ENCODE data around the gene USP48. TPM values are rescaled to one million over a fixed set of nuclear protein-coding genes. Genes with fewer than 3 reads are reported as not detected.

USP48 gene
- total and polyA plus RNA-seq, 12 donors, result 35.9 to 156 (median 86.4) TPM

DNA sequence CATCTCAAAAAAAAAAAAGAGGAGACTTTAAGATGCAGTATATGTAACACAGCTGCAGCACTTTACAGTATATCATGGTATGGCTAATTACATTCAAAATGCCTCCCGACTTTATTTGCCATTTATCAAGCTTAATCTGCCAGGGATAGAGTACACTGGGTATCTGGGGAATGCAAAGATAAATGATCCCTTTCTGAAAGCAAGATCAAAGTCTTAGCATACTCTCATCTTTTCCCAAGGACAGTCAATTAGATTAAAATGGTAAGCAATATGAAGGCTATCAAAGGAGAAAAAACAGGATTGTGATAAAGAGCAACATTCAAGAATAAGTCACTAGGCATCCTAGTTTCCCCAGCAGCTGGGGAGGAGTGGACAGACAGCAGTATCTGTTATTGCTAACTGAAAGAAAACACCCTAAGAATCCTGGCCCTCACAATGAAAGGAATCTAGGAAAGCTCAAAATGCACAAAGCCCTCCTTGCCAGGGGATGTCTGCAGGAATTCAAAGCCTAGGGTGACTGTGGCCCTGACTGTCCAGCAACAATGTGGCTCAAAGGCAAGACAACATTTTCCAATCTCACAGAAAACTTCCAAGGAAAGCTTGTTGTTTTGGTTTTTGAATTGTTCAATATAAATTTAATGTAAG, 57.1 kb downstream of the USP48 start:
- intact Hi-C loops (cut with DNase I), result no loop called here
- WGBS, 4 donors, result 16 to 44% (median 34%) methylated on average over 1 of the region's 1 CpG
- Histone ChIP-seq H3K4me1 (replicated peaks in 1 of 2) (peaks cover 25 to 60% of the 10 kb centered on the region in 2 donors), H3K27ac (peak overlapping the region in 3 of 5 donors; percentile 21 to 66 (median 57)), H3K27me3 (no peaks in the 10 kb centered on the region), H3K36me3 (replicated peaks in 1 of 2) (peaks cover 0 to 25% of the 10 kb centered on the region in 2 donors), H3K9me3 (replicated peaks in 1 of 3) (no peaks in the 10 kb centered on the region), H3K4me3 (no peak overlapping the region)
- TF ChIP-seq POLR2A (IDR thresholded peaks at IDR 0.05), result peak in 1 of 2 donors; percentile 14
- TF ChIP-seq, protein P1, sequence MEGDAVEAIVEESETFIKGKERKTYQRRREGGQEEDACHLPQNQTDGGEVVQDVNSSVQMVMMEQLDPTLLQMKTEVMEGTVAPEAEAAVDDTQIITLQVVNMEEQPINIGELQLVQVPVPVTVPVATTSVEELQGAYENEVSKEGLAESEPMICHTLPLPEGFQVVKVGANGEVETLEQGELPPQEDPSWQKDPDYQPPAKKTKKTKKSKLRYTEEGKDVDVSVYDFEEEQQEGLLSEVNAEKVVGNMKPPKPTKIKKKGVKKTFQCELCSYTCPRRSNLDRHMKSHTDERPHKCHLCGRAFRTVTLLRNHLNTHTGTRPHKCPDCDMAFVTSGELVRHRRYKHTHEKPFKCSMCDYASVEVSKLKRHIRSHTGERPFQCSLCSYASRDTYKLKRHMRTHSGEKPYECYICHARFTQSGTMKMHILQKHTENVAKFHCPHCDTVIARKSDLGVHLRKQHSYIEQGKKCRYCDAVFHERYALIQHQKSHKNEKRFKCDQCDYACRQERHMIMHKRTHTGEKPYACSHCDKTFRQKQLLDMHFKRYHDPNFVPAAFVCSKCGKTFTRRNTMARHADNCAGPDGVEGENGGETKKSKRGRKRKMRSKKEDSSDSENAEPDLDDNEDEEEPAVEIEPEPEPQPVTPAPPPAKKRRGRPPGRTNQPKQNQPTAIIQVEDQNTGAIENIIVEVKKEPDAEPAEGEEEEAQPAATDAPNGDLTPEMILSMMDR (IDR thresholded peaks at IDR 0.05), result no peak
- DNase-seq, result peak in 3 of 7 donors; percentile 32 to 46 (median 32)

DNA sequence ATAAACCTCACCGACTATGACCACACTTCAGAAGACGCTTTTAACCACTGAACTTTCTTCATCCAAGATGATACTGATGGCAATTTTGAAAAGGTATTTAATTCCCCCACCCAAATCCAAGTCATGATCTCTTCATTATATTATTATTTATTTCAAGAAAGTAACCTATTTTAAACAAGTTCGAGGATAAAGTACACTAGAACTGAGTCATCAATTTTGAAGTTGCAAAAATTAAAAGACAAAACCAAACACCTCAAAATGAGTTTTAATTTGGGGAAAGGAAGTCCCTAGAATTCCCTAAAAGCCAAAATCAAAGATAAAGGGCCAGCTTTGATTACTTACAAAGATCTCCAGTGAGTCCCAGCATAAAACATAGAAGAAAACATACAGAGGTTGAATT, 58.4 kb downstream of the USP48 start:
- no peak overlapping the region for H3K4me3 ChIP-seq
- WGBS, 4 donors, result 79 to 84% (median 82%) methylated on average over 3 of the region's 3 CpGs
- no peaks in the 10 kb centered on the region for H3K9me3 ChIP-seq (replicated peaks in 1 of 3)
- H3K27me3 ChIP-seq, result no peaks in the 10 kb centered on the region
- peaks cover 0 to 35% of the 10 kb centered on the region in 2 donors for H3K36me3 ChIP-seq (replicated peaks in 1 of 2)
- TF ChIP-seq, protein P1 (IDR thresholded peaks at IDR 0.05), result no peak
- TF ChIP-seq POLR2A (IDR thresholded peaks at IDR 0.05), result no peak
- peaks cover 25 to 68% of the 10 kb centered on the region in 2 donors for H3K4me1 ChIP-seq (replicated peaks in 1 of 2)
- intact Hi-C loops (cut with DNase I), result no loop called here
- DNase-seq, result no peak
- H3K27ac ChIP-seq, result peak overlapping the region in 1 of 5 donors; percentile 66

DNA sequence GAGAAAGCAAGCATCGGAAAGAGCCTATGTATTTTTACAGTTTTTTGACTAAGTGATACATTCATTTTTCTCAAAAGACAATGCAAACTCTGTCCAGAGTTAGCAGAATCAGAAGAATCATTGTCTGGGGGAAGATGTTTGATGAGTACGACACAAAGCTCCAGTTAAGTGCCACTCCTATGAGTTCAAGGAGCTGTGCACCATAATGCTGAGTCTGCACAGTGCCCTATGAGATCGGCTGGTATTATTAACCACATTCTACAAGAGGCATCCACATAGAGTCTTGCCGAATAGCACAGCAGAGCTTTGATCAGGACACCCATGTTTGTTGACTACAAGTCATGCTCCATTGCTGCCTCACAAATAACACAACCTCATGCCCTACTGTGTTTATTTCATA, 58.9 kb downstream of the USP48 start:
- no peak overlapping the region for H3K4me3 ChIP-seq
- DNase-seq, result no peak
- no peaks in the 10 kb centered on the region for H3K9me3 ChIP-seq (replicated peaks in 1 of 3)
- no peak overlapping the region for H3K27ac ChIP-seq
- H3K36me3 ChIP-seq (replicated peaks in 1 of 2), result peaks cover 0 to 35% of the 10 kb centered on the region in 2 donors
- no peaks in the 10 kb centered on the region for H3K27me3 ChIP-seq
- WGBS, 4 donors, result 89 to 93% (median 91%) methylated on average over 4 of the region's 4 CpGs
- no peak for TF ChIP-seq POLR2A (IDR thresholded peaks at IDR 0.05)
- TF ChIP-seq, protein P1 (IDR thresholded peaks at IDR 0.05), result no peak
- intact Hi-C loops (cut with DNase I), result no loop called here
- H3K4me1 ChIP-seq (replicated peaks in 1 of 2), result peaks cover 25 to 66% of the 10 kb centered on the region in 2 donors

DNA sequence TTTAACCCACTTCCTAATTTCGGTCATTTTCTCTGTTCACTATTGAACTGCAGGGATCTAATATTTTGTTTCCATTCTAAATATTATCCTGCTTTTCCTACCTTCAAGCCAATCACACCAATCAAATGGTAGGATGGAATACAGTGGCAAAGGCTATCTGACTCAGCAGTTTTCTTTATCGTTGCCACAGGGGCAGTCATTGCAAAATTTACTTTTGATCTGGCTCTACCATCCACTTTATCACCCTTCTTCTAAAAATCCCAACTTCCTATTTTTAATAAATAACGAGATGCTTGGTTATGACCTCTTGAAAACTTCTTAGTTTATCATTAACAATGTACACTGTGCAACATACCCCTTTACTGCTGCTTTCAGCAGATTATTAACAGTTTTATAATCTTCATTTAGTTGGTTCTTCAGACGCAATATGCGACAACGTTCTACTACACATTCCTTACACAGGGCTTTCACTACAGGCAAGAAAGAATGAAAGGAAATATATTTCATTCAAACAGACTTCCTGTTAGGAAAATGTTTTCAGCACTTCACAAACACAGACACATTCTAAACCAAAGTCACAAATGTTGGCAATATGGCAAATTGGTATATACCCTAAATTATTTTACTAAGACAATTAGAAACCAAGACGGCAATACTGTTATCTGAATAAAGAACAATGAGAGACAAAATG, 61.5 kb downstream of the USP48 start:
- Histone ChIP-seq H3K4me1 (replicated peaks in 1 of 2) (peaks cover 12 to 40% of the 10 kb centered on the region in 2 donors), H3K9me3 (replicated peaks in 1 of 3) (no peaks in the 10 kb centered on the region), H3K4me3 (no peak overlapping the region), H3K27ac (no peak overlapping the region), H3K36me3 (replicated peaks in 1 of 2) (peaks cover 0 to 49% of the 10 kb centered on the region in 2 donors), H3K27me3 (no peaks in the 10 kb centered on the region)
- 57 to 65% (median 61%) methylated on average over 7 of the region's 7 CpGs for WGBS, 4 donors
- TF ChIP-seq, protein P1 (IDR thresholded peaks at IDR 0.05), result no peak
- no peak for TF ChIP-seq POLR2A (IDR thresholded peaks at IDR 0.05)
- DNase-seq, result no peak
- intact Hi-C loops (cut with DNase I), result no loop called here

Measured in adrenal gland (tissue), 12 donors.